Skeletal muscle tissue (tissue), 4 donors: ENCODE results near the gene ABCF3. TPM values are rescaled to one million over a fixed set of nuclear protein-coding genes. Genes with fewer than 3 reads are reported as not detected.
"Not testable (repeated sequence)": the region's sequence is repeated elsewhere in the genome, so short reads cannot be mapped to it uniquely, and the experiment has no call there.

ENCODE experiments used
- H3K27ac ChIP-seq: one replicate; pipeline ENCODE4 v1.7.0; 2013; ENCODE audit warnings: mild to moderate bottlenecking, low read depth, low read length, inconsistent platforms
- H3K27me3 ChIP-seq, 3 donors: one replicate each; pipeline ENCODE4 v1.7.0; 2013; ENCODE audit warnings: low read length in 3 of 3; ENCODE audit not compliant: control insufficient read depth in 3 of 3, insufficient read depth in 3 of 3
- H3K36me3 ChIP-seq, 3 donors: one replicate each; pipeline ENCODE4 v1.7.0; 2013; ENCODE audit warnings: low read length in 3 of 3; ENCODE audit not compliant: control insufficient read depth in 3 of 3, insufficient read depth in 3 of 3
- H3K4me1 ChIP-seq, 3 donors: one replicate each; pipeline ENCODE4 v1.7.0; 2013; ENCODE audit warnings: low read length in 3 of 3, mild to moderate bottlenecking in 3 of 3; ENCODE audit not compliant: control insufficient read depth in 3 of 3, insufficient read depth in 3 of 3
- H3K4me3 ChIP-seq, 3 donors: one replicate each; pipeline ENCODE4 v1.7.0; 2013; ENCODE audit warnings: low read length in 3 of 3
- H3K9ac ChIP-seq, 3 donors: one replicate each; pipeline ENCODE4 v1.7.0; 2013; ENCODE audit warnings: low read length in 3 of 3, mild to moderate bottlenecking in 3 of 3, moderate library complexity in 2 of 3, low read depth in 1 of 3
- H3K9me3 ChIP-seq, 3 donors: one replicate each; pipeline ENCODE4 v1.7.0; 2013; ENCODE audit warnings: low read length in 3 of 3; ENCODE audit not compliant: control insufficient read depth in 3 of 3
- total RNA-seq: library from RNA; depleted of rRNA; stranded (reverse); fragments of >200 nt; gene quantifications from one replicate; pipeline ENCODE4 v1.2.3, GENCODE V29; 2014
- donor health status: Osteomylitis.

Gene ABCF3
- total RNA-seq, 1 donor from 2014 or later: 45.9 TPM

DNA sequence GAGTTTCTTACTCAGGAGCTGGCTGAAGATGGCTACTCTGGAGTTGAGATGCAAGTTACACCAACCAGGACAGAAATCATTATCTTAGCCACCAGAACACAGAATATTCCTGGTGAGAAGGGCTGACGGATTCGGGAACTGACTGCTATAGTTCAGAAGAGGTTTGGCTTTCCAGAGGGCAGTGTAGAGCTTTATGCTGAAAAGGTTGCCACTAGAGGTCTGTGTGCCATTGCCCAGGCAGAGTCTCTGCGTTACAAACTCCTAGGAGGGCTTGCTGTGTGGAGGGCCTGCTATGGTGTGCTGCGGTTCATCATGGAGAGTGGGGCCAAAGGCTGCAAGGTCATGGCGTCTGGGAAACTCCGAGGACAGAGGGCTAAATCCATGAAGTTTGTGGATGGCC is 36.2 kb upstream of the ABCF3 start:
- H3K27me3 ChIP-seq, H3K27ac ChIP-seq, H3K9ac ChIP-seq, H3K4me3 ChIP-seq, H3K9me3 ChIP-seq: not testable (repeated sequence)
- peaks cover 6 to 13% (median 7%) of the 10 kb centered on the region in 3 donors for H3K36me3 ChIP-seq
- H3K4me1 ChIP-seq: peaks cover 19 to 24% (median 22%) of the 10 kb centered on the region in 3 donors

GRCh38 chr3:184154885-184155643 is 30.9 kb upstream of the ABCF3 start, which contains the start of gene DVL3:
TSS of gene DVL3 (plus strand) at chr3:184155377. CDS start at chr3:184155636, 259 bp downstream.
- Histone ChIP-seq H3K4me3 (peak within 1 kb of the TSS; percentile 87 to 96 (median 95)), H3K4me1 (peaks cover 34 to 37% (median 36%) of the 10 kb centered on the region in 3 donors), H3K36me3 (peaks cover 0 to 1% (median 0%) of the 10 kb centered on the region in 3 donors), H3K27me3 (no peaks in the 10 kb centered on the region), H3K9ac (peak within 1 kb of the TSS; percentile 88 to 93 (median 93)), H3K27ac (peak within 1 kb of the TSS; percentile 89), H3K9me3 (no peaks in the 10 kb centered on the region)

DNA sequence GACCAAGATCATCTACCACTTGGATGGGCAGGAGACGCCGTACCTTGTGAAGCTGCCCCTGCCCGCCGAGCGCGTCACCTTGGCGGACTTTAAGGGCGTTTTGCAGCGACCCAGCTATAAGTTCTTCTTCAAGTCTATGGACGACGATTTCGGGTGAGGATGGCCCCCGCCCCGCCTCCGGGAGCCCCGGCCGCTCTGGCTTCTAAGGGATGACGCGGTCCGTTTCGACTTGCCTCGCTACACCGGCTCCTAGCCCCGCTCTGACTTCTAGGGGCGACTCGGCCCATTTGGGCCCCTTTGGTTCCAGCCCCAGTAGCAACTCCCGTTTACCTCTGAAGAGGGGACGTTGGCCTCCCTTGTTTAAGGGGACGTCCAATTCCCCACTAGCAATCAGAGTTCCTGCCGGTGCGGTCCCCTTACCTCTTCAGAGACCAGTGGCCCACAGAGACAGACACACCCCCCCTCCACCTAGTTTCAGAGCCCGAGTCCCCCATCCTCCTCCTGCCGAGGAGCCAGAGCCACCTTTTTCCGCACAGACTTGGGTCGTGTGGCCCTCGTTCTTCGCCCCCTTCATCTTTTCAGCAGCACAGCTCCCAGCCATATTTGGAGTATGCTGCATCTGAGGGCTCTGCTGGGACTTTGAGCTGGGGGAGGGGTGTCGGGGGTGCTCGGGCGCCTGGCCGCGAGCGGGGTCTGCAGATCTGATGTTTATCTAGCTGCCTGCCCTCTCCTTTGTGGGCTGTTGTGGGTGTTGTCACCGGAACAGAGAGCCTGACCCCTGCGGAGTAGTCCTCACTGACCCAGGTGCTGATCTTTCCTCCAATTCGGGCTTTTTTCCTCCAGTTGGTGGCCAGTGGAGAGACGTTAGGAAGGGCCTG is 30.1 kb upstream of the ABCF3 start:
- peak overlapping the region; percentile 86 to 93 (median 93) for H3K9ac ChIP-seq
- H3K36me3 ChIP-seq: no peaks in the 10 kb centered on the region
- H3K27ac ChIP-seq: peak overlapping the region; percentile 89
- peaks cover 42 to 45% (median 44%) of the 10 kb centered on the region in 3 donors for H3K4me1 ChIP-seq
- H3K27me3 ChIP-seq: no peaks in the 10 kb centered on the region
- H3K4me3 ChIP-seq: peak overlapping the region; percentile 85 to 96 (median 95)
- no peaks in the 10 kb centered on the region for H3K9me3 ChIP-seq

GRCh38 chr3:184156522-184156955 is 29.5 kb upstream of the ABCF3 start:
- Histone ChIP-seq H3K9ac (peak overlapping the region; percentile 86 to 93 (median 93)), H3K4me3 (peak overlapping the region; percentile 85 to 96 (median 95)), H3K36me3 (no peaks in the 10 kb centered on the region), H3K27me3 (no peaks in the 10 kb centered on the region), H3K9me3 (no peaks in the 10 kb centered on the region), H3K27ac (peak overlapping the region; percentile 89), H3K4me1 (peaks cover 47 to 52% (median 50%) of the 10 kb centered on the region in 3 donors)

GRCh38 chr3:184157206-184157605 is 28.8 kb upstream of the ABCF3 start:
- peak overlapping the region; percentile 89 for H3K27ac ChIP-seq
- H3K9ac ChIP-seq: peak overlapping the region; percentile 86 to 93 (median 93)
- H3K27me3 ChIP-seq: no peaks in the 10 kb centered on the region
- no peaks in the 10 kb centered on the region for H3K9me3 ChIP-seq
- no peaks in the 10 kb centered on the region for H3K36me3 ChIP-seq
- H3K4me1 ChIP-seq: peaks cover 52 to 58% (median 56%) of the 10 kb centered on the region in 3 donors
- peak overlapping the region; percentile 85 to 96 (median 95) for H3K4me3 ChIP-seq

- H3K27me3 ChIP-seq: no peaks in the 10 kb centered on the region
- H3K4me3 ChIP-seq: peak overlapping the region in 1 of 3 donors; percentile 2
- peaks cover 0 to 3% (median 2%) of the 10 kb centered on the region in 3 donors for H3K36me3 ChIP-seq
- peak overlapping the region; percentile 29 to 86 (median 64) for H3K9ac ChIP-seq
- H3K9me3 ChIP-seq: no peaks in the 10 kb centered on the region
- H3K27ac ChIP-seq: no peak overlapping the region
- peaks cover 55 to 65% (median 60%) of the 10 kb centered on the region in 3 donors for H3K4me1 ChIP-seq
Observed at GRCh38 chr3:184158404-184158803, 27.6 kb upstream of the ABCF3 start.

DNA sequence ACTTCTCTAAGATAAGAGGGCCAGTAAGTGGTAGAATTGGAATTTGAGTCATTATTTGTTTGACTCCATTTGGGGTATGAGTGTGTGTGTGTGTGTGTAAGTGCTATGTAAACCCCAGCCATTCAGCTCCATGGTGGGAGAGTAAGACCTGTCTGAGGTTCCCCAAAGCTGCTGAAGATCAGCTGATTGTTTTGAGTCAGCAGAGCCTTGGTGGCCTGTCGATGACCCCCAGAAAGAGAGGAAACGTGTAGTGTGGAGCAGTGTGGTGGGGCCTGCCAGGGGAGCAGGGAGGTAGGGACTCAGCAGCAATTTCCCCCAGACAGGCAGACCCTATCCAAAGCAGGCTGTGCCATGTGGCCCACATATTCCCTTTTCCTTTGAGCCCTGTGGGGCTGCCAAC is 25.5 kb upstream of the ABCF3 start:
- H3K9ac ChIP-seq: peak overlapping the region; percentile 40 to 71 (median 57)
- peaks cover 48 to 56% (median 50%) of the 10 kb centered on the region in 3 donors for H3K4me1 ChIP-seq
- peak overlapping the region in 2 of 3 donors; percentile 35 to 43 for H3K4me3 ChIP-seq
- no peaks in the 10 kb centered on the region for H3K27me3 ChIP-seq
- H3K27ac ChIP-seq: peak overlapping the region; percentile 69
- H3K9me3 ChIP-seq: no peaks in the 10 kb centered on the region
- peaks cover 18 to 23% (median 22%) of the 10 kb centered on the region in 3 donors for H3K36me3 ChIP-seq

- H3K4me3 ChIP-seq, H3K9me3 ChIP-seq, H3K27me3 ChIP-seq: not testable (repeated sequence)
- Histone ChIP-seq H3K4me1 (peaks cover 36 to 45% (median 40%) of the 10 kb centered on the region in 3 donors), H3K36me3 (peaks cover 39 to 44% (median 43%) of the 10 kb centered on the region in 3 donors), H3K27ac (peak overlapping the region; percentile 7), H3K9ac (peak overlapping the region in 1 of 3 donors; percentile 3)
Observed at GRCh38 chr3:184162571-184163070, 23.4 kb upstream of the ABCF3 start.

DNA sequence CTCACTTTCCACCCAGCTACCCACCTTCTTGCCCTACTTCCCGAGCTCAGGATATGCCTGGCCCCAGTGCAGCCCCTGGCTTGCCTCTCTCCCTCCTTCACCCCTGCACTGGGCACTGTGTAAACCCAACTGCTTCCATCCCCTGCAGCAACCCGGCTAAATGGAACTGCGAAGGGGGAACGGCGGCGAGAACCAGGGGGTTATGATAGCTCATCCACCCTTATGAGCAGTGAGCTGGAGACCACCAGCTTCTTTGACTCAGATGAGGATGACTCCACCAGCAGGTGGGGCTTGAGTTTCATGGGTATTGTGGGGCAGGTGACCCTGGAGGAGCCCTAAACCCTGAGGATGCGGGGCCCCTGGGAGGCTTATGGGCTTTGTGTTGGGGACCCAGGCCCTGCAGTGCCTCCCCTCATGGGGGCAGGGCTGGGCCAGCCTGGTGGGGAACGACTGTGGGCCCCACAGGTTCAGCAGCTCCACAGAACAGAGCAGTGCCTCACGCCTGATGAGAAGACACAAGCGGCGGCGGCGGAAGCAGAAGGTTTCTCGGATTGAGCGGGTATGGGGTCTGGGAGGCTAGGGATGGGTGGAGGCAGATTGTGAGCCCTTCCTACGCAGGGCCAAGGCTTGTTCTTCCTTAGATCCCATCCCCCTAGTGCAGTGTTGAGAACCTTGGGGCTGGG is 21.2 kb upstream of the ABCF3 start:
- no peak overlapping the region for H3K4me3 ChIP-seq
- H3K4me1 ChIP-seq: peaks cover 27 to 38% (median 27%) of the 10 kb centered on the region in 3 donors
- no peaks in the 10 kb centered on the region for H3K9me3 ChIP-seq
- H3K27ac ChIP-seq: no peak overlapping the region
- H3K36me3 ChIP-seq: peaks cover 59 to 61% (median 60%) of the 10 kb centered on the region in 3 donors
- no peaks in the 10 kb centered on the region for H3K27me3 ChIP-seq
- H3K9ac ChIP-seq: no peak overlapping the region
